AML-193 (cell line): ENCODE results near the gene RNF123.
A peak's percentile ranks its signal among the peaks of the same experiment; 100 is the strongest.

Source experiments
- DNase-seq, 2 experiments: peaks; one replicate each; lab custom pipeline; 2025; lab: John Stamatoyannopoulos, UW

The RNF123 gene

GRCh38 chr3:49750056-49750455 is 60.7 kb downstream of the RNF123 start:
- DNase-seq: no peak

GRCh38 chr3:49751501-49751900 is 62.1 kb downstream of the RNF123 start:
- no peak for DNase-seq

- DNase-seq: no peak
These were observed 65.2 kb downstream of the RNF123 start for GRCh38 chr3:49754536-49754935.

- no peak for DNase-seq
These were observed 66.7 kb downstream of the RNF123 start for GRCh38 chr3:49756036-49756435.

- DNase-seq: no peak
These were observed 67.8 kb downstream of the RNF123 start for GRCh38 chr3:49757197-49757596.

GRCh38 chr3:49759226-49759625 is 69.9 kb downstream of the RNF123 start:
- DNase-seq: no peak

GRCh38 chr3:49761661-49762060 is 72.3 kb downstream of the RNF123 start:
- peak in 1 of 2 experiments; percentile 14 for DNase-seq

GRCh38 chr3:49763981-49764380 is 74.6 kb downstream of the RNF123 start:
- DNase-seq: no peak

GRCh38 chr3:49769286-49769915 is 80.0 kb downstream of the RNF123 start:
- no peak for DNase-seq

GRCh38 chr3:49769926-49770325 is 80.6 kb downstream of the RNF123 start:
- no peak for DNase-seq
